ENCODE data around the gene GATA1.

The GATA1 gene

DNA sequence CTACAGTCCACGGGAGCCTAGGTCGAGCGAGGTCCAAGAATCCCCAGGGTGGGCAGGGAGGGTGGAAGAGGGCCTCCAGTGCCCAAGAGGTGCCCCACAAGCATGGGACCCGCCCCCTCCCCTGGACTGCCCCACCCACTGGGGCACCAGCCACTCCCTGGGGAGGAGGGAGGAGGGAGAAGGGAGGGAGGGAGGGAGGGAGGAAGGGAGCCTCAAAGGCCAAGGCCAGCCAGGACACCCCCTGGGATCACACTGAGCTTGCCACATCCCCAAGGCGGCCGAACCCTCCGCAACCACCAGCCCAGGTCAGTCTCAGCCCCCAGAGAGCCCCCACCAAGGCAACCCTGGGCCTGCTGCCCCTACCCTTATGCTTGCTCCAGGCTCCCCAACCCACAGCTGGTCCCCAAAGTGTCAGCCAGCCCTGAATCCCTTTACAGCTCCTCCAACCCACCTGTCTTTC is at the start of gene GATA1:
Gene GATA1 (plus strand): TSS at position 250 of the 460 bp plus-strand sequence. CDS start 4,520 bp downstream, outside the sequence.
- DNase-seq = no peak

DNA sequence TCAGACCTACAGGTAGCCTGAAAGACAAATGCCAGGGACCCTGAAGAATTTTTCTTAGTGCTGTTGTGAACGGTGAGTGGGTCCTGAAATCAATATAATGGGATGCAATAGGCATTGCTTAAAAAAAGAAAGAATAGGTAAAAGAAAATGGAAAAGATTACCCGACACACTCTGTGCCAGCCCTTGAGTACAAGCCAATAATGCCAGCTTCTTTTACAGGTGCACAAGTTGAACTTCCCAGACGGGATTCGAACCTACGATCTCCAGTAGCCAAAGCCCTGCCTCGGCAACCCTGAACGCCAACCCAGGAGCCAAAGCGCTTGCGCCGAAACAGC is 49.5 kb upstream of the GATA1 start:
- DNase-seq = no peak

DNA sequence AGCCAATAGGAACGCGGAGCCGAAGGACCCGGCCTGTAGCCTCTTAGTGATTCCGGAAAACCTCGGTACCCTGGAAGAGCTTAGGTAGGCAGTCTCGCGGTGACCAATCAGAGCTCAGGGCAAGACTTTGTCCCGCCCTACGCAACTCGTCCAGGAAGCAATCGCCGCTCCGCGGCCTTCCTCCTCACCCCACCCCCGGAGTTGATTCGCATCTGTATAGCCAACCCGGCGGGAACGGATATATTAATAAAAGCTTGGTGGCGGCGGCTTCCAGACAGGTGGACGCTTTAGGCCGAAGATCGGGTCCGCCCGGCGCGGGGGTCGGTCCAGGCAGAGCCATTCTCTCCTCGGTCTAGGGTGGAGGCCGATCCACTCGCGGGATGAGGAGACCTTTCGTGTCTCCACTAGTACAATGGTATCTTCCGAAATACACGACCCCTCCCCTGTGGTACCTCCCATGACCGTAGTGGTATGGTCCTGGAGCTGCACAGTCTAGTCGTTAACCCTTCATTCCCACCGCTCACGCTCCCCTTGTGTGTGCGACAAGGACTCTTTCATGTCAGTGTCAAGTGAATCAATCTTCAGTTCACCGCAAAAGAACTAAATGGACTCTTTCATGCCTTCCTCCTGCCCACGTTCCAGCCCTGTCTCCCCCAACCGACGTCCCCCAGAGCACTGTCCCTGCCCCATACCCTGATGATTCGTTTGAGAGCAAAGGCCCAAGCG is 49.0 kb upstream of the GATA1 start:
- peak; percentile 88 for DNase-seq

DNA sequence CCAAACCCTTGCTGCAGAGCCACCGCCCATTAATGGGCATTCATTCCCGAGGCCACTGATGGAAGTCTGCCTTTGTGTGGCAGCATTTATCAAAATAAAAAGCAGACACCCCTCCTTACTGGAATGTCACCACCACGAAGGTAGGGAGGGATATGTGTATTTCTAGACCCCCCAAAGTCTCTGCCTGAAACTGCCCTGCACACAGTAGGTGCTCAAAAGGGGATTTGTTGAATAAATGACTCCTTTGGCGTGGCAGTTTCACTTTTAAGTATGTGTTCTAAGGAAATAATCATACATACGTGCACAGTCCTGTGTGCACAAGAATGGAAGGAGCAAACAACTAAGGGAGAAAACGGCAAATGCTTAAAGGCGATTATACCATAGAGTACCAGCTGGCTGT is 48.5 kb upstream of the GATA1 start:
- DNase-seq = no peak

DNA sequence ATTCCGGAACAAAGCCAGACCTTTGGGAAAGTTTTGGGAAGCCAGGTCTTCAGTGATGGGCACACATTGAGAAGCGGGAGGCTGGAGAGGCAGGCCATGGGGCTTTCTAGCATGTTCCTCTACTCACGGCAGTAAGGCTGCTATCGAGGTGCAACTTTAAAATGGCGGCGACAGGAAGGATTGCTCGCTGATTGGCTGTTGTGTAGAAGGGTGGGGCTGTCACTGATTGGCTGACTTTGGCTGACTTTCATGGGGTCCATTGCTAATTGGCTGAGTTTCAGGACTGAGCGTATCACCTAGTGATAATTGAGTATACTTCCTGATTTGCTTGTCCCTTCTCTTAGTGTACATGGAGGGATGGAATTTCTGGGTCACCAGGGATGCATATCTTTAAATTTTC is 44.6 kb upstream of the GATA1 start:
- no peak for DNase-seq

DNA sequence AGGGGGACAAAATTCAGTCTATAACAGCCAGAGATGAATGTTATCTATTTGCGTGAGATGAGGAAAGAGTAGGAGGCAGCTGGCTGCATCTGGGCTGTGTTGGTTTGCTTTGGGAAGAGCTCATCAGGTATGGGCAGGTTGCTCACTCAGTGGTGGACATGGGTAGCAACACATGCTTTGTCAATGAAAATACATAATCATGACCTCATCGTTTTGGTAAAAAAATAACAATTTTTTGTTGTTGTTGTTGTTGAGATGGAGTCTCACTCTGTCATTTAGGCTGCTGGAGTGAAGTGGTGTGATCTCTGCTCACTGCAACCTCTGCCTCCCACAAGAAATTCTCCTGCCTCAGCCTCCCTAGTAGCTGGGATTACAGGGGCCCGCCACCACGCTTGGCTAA is 41.2 kb upstream of the GATA1 start:
- DNase-seq = no peak

DNA sequence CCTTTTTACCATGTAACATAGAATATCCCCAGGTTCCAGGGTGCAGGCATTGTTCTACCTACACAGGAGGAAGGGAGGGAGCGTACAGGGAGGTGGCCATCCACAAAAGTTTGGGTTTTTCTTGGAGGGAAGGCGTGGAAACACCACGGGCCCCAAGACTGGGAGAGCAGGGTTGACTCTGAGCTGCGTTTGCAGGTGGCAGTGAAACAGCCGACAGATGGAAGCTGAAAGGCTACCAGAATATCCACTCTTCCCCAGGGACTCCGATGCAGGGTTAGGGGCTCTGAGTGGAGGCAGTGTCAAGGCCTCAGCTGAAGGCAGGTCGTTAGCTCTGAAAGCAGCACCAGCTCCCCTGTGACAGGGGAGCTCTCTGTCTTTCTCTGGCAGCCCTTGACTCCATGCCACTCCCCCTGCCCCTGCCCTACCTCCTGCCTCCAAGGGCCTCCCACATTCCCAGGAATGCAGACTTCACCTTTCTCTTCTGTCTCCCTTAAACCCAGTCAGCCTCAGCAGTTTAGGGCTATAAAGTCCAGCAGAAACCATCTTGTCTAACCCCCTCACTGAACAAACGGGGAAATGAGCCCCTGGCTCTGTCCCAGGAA is 38.9 kb upstream of the GATA1 start:
- DNase-seq = no peak

DNA sequence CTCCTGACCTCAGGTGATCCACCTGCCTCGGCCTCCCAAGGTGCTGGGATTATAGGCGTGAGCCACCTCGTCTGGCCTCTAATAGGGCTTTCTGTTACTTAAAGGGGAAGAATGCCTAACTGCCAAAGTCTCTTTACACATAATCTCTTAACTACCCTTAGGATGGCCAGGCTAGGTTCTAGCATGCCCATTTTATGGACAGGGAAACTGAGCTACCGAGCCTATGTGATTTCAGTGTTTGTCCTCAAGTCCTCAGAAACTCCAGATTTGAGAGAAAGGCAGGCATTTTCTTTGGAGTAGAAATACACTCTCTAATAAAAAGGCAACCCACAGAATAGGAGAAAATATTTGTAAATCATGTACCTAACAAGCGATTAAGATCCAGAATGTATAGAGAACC is 37.2 kb upstream of the GATA1 start:
- DNase-seq = no peak

DNA sequence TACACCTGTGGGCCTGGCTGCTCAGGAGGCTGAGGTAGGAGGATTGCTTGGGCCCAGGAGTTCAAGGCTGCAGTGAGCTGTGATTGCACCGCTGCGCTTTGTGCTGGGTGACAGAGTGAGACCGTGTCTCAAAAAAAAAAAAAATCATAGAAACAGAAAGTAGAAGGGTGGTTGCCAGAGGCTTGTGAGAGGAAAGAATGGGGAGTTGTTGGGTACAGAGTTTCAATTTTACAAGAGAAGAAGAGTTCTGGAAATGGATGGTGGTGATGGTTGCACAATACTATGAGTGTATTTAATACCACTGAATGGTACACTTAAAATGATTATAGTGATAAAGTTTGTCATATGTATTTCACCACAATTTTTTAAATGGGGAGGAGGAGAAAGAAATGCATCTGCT is 35.0 kb upstream of the GATA1 start:
- no peak for DNase-seq

DNA sequence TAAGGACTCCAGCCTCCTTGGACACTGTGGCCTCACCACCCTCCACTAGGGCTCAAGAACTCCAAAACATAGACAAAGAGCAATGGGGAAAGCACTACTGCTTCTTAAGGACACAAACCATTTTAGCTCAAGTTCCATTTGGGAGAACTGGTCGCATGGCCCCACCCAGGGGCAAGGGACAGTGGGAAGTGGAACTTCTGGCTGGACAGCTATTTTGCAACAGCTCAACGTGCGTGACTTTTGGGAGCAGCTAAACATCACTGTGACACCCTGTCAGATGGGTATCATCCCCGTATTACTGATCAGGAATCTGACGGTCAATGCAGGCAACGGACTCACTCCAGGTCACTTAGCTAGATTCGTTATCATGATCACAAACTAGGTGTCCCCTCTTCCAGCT is 33.9 kb upstream of the GATA1 start:
- no peak for DNase-seq

DNA sequence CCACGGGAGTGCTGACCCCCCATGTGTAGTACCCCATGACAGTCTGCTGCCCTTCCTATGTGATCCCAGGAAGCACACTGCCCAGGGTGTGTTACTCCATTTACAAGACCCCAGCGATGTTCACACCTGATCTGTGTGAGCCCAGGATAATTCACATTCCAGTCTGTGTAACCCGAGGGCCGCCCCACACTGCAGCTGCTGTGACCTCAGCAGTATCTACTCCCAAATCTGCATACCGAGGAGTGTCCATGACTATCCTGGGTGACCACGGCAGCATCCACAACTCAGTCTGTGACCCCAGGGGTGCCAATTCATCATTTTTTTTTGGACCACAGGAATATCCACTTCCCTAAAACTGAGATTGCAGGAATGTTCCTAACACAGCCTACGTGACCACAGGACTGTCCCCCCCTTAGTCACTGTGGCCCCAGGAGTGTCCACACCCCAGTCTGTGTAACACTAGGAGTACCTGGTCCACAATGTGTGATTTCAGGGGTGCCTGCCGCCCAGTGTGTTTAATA is 32.6 kb upstream of the GATA1 start:
- DNase-seq = no peak

DNA sequence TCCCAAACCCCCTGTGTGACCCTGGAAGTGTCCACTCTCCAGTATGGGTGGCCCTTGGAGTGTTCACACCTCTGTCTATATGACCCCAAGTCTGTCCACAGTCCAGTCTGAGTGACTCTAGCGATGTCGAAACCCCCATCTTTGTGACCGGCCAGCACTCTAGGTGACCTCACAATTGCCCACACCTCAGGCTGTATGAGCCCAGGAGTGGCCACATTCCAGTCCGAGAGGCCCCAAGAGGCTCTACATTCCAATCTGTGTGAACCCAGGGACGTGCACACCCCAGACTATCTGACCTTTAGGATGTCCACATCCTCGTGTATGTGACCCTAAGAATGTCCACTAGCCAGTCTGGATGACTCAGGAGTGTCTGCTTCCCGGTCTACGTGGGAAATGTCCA is 32.2 kb upstream of the GATA1 start:
- DNase-seq = no peak

DNA sequence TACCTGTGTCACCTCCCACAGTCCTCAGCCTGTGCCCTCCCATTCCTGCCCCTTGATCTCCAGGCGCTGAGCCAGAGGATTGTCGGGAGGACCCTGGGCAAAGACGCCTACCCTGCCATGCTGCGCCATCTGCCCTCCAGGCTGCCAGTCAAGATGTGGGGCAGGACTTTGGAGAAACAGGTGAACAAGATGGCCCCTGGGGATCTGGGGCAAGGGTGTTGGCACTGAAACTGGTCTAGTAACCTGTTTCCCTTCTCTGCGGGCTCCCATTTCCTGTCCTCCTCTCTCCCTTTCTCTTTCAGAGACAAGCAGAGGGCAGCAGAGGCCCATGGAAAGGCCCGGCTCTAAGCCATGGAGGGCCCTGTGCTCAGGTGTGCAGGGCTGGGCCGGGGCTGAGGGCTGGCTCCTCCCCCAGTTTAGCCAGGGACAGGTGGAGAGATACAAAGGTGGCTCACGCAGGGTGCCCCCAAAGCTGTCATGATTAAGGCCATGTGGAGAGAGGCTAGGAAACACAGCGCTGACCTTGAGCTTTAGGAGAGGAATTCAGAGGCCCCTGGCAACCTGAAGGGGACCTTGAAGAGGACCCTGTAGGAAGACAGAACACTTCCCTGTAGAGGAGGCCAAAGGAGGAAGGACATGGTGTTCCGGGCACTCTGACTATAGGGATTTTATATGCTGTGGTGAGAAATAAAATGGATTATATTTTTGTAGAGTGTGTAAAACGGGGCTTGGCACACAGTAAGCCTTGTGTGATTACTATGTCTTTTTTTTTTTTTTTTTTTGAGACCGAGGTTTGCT is 24.5 kb upstream of the GATA1 start, which contains the start of gene GLOD5:
Gene GLOD5 (plus strand): TSS at position 74 of the 798 bp plus-strand sequence. CDS start 44 bp downstream, at position 118.
- DNase-seq = peak; percentile 14

DNA sequence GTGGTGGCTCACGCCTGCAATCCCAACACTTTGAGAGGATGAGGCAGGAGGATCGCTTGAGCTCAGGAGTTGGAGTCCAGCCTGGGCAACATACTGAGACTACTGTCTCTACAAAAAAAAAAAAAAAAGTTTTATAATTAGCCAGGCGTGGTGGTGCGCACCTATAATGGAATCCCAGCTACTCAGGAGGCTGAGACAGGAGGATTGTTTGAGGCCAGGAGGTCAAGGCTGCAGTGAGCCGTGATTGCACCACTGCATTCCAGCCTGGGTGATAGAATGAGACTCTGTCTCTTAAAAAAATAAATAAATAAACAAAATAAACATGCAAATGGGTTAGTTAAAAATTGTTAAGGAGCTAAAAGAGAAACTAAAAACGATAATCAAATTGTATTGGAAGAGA is 17.2 kb upstream of the GATA1 start:
- no peak for DNase-seq

DNA sequence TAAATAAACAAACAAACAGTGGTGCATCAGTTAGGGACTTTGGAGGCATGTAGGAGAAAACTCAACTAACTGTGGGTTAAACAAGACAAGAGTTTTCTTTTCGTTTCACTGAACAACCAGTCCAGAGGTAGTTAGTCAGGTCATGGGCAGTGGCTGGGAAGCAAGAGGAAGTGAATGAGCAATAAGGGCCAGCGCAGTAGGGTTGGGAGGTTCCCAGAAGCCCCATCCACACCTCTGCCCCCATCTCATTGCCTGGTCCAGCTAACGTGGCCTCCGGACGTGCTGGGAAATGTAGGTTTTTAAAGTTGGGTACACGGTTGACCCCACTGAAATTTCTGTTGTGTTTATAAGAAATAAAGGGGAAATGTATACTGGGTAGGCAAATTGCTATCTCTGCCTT is 16.1 kb upstream of the GATA1 start:
- DNase-seq = no peak

DNA sequence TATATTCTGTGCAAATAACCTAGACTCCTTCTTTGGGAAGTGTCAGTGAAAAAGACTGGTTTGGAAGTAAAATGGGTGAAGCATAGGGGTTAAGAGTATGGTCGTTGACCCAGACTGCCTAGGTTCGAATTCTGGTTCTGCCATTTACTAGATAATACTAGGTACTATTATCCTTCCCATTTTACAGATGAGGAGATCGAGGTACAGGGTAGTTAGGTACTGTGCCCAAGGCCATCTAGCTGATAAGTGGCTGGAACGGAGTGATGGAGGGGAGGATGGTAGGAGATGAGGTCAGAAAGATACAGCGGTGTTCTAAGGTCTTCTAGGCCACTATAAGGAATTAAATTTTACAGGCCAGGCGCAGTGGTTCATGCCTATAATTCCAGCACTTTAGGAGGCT is 13.8 kb upstream of the GATA1 start:
- DNase-seq = no peak

DNA sequence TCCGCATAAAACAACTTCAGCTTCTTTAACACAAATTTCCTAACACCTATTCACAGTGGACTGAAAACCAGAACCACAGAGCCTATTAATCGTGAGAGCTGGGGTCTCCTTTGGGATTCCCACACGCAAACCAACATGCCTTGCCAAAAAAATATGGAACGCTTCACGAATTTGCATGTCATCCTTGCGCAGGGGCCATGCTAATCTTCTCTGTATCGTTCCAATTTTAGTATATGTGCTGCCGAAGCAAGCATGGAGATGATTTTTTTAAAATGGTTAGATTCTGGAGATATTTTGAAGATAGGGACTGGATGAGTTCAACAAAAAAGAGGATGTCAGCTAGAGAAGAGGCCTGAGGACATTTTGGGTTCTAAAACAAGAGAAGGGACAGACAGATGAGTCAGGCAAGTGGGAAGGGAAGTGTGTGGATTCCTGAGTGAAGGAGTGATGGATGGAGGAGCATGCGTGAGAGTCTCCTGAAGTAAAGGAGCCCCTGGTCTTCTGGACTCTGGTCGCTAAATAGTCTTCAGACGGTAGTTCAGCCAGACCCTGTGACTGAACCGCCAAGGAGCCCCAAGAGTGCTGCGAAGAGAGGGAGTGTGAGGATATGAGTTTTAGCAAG is 9.5 kb upstream of the GATA1 start:
- DNase-seq = no peak

DNA sequence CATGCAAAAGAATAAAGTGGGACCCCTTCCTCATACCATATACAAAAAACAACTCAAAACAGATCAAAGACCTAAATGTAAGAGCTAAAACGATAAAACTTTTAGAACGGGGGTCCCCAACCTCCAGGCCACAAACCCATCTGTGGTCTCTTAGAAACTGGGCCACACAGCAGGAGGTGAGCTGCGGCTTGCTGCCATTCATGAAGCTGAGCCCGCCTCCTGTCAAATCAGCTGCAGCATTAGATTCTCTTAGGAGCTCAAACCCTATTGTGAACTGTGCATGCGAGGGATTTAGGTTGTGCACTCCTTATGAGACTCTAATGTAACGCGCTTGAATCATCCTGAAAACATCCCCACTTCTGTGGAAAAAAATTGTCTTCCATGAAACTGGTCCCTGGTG is 7.0 kb upstream of the GATA1 start:
- DNase-seq = no peak

DNA sequence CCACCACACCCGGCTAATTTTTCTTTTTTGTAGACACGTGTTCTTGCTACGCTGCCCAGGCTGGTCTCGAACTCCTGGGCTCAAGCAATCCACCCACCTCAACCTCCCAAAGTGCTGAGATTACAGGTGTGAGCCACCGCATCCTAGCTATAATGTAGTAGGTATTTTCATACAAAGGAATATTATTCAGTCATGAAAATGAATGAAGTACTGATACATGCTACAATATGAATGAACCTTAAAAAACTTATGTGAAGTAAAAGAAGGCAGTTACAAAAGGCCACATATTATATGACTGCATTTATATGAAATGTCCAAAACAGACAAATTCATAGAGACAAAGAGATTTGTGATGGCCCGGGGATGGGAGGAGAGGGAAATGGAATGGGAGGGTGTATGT is 4.7 kb upstream of the GATA1 start:
- no peak for DNase-seq

DNA sequence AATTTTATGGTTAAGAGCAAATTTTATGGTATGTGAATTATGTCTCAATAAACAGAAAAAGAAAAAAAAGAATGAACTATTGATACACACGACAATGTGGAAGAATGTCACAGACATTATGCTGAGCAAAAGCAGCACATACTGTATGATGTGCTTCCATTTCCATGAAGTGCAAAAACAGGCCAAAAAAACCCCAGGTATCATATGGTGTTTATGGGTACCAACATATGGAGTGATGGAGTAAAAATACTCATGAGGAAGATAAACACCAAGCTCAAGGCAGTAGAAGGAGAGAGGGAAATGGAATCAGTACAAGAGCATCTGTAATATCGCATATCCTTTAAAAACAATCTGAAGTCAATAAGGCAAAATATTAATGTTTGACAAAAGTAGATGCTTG is 4.2 kb upstream of the GATA1 start:
- DNase-seq = no peak

DNA sequence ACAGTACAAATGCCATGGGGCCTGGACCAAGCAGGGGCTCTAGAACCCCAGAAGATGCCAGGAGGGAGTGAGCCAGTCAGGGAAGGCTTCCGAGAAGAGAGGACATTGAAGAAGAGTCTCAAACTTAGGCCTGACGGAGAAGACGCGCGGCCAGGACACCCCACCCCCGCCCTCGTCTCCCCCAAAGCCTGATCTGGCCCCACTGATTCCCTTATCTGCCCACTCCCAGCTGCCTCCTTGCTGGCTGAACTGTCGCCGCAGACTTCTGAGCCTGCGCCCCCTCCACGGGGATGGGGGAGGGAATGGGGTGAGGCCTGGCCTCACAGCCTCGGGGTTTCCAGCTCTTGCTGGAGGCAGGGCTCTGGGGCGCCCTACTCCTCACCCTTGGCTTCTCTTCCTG is 3.6 kb upstream of the GATA1 start:
- no peak for DNase-seq

DNA sequence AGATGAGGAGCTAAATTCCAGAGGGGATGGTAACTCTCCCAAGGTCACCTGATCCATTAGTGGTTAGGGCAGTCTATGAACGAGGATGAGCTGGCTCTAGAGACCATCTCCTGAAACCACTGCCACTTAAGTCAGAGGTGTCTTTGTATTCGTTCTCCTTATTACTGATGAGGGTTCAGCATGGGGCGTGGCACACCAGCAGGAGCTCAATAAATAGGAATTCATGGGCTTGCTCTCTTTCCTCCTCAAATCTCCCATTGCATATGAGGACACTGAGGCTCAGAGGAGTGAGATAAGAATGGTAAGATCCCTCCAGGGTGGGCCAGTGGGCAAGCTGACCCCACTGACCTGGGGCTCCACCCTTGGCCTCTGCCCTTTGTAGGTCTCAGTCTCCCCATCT is 1.7 kb upstream of the GATA1 start:
- no peak for DNase-seq

DNA sequence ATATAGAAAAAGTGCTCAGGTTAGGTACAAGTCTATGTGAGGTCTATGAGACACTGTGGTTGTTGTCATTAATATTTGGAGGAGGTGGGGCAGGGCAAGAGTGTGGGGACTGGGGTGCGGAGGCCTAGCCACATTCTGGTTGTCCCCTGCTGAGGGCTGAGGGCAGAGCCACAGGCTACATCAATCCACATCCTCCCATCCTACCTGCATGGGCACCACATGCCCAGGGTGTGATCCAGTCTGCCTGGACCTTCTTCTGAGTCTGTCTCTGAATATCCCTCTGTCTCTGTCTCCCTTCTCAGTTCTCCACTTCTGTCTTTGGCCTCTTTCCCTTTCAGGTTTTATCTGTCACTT is 1.2 kb upstream of the GATA1 start:
- no peak for DNase-seq
